Liver (tissue), 3 donors: ENCODE data around the gene MSRB2.

Source experiments
- CTCF ChIP-seq: fragments of 150-350 bp; IDR thresholded peaks from 2 replicates; pipeline ENCODE4 v1.5.1; 2017; ENCODE audit warnings: improper control_type of control experiment, low read depth, low read length; ENCODE audit not compliant: missing input control
- GABPA ChIP-seq, 2 donors: IDR thresholded peaks in 1 of 2; conservative IDR thresholded peaks in 1 of 2; 2 replicates each; pipeline ENCODE4 v1.6.1; 2016; ENCODE audit warnings: antibody characterized with exemption in 2 of 2, mild to moderate bottlenecking in 1 of 2, moderate library complexity in 1 of 2
- JUND ChIP-seq, 2 donors: IDR thresholded peaks; 2 replicates each; pipeline ENCODE4 v1.6.1; 2016; ENCODE audit warnings: antibody characterized with exemption in 2 of 2
- RAD21 ChIP-seq, 2 donors: IDR thresholded peaks; 2 replicates each; pipeline ENCODE4 v1.6.1; 2016; ENCODE audit warnings: antibody characterized with exemption in 2 of 2, mild to moderate bottlenecking in 2 of 2
- REST ChIP-seq: IDR thresholded peaks from 2 replicates; pipeline ENCODE4 v1.6.1; 2016; ENCODE audit warnings: antibody characterized with exemption, mild to moderate bottlenecking
- TF ChIP-seq, protein P1 (sequence below): IDR thresholded peaks from 2 replicates; pipeline ENCODE4 v1.6.1; 2016; ENCODE audit warnings: antibody characterized with exemption
- donor health status: healthy.
- donor health status: healthy.

DNA sequence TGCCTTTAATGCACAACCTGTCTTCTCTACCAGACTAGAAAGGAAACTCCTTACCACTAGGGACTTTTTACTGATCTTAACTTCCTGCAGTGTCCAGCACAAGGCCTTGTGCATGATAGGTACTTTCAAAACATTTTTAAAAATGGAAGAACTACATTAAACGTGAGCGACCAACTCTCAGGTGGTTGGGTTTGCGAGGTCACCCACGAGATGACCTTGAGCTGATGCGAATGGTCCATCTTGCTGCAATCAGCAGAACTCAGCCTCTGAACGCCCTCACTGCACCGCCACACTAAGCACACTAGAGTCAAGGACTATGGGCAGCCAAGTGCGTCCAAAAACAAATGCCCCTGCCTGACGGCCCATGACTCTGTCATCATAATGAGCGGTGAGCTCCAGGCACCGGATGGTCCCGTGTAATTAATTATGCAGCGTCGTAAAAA lies 61.9 kb downstream of the MSRB2 start:
- TF ChIP-seq CTCF (no peak), GABPA (IDR thresholded peaks at IDR 0.05 in 1 of 2, conservative IDR thresholded peaks at IDR 0.05 in 1 of 2) (no peak), JUND (IDR thresholded peaks at IDR 0.05) (no peak), RAD21 (IDR thresholded peaks at IDR 0.05) (no peak), REST (no peak)
- TF ChIP-seq, protein P1, sequence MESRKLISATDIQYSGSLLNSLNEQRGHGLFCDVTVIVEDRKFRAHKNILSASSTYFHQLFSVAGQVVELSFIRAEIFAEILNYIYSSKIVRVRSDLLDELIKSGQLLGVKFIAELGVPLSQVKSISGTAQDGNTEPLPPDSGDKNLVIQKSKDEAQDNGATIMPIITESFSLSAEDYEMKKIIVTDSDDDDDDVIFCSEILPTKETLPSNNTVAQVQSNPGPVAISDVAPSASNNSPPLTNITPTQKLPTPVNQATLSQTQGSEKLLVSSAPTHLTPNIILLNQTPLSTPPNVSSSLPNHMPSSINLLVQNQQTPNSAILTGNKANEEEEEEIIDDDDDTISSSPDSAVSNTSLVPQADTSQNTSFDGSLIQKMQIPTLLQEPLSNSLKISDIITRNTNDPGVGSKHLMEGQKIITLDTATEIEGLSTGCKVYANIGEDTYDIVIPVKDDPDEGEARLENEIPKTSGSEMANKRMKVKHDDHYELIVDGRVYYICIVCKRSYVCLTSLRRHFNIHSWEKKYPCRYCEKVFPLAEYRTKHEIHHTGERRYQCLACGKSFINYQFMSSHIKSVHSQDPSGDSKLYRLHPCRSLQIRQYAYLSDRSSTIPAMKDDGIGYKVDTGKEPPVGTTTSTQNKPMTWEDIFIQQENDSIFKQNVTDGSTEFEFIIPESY = no peak
